Measurements from ENCODE around the gene MED6. TPM values are rescaled to one million over a fixed set of nuclear protein-coding genes. Genes with fewer than 3 reads are reported as not detected.

MED6 gene
- total and polyA plus RNA-seq, 12 donors, result 6.9 to 49.5 (median 30.9) TPM

- Histone ChIP-seq H3K4me1 (replicated peaks in 1 of 2) (no peaks in the 10 kb centered on the region), H3K27me3 (no peaks in the 10 kb centered on the region), H3K36me3 (replicated peaks in 1 of 2) (no peaks in the 10 kb centered on the region), H3K27ac (no peak overlapping the region), H3K4me3 (no peak overlapping the region), H3K9me3 (replicated peaks in 1 of 3) (no peaks in the 10 kb centered on the region)
- DNase-seq, result no peak
- intact Hi-C loops (cut with DNase I), result no loop called here
- TF ChIP-seq CTCF (IDR thresholded peaks at IDR 0.05) (no peak), POLR2A (IDR thresholded peaks at IDR 0.05) (no peak)
Observed at GRCh38 chr14:70558356-70558755, 42.1 kb downstream of the MED6 start.

GRCh38 chr14:70555890-70556289 is 44.6 kb downstream of the MED6 start:
- peak in 5 of 7 donors; percentile 5 to 22 (median 18) for DNase-seq
- no peaks in the 10 kb centered on the region for H3K9me3 ChIP-seq (replicated peaks in 1 of 3)
- H3K27me3 ChIP-seq, result no peaks in the 10 kb centered on the region
- no peak for TF ChIP-seq CTCF (IDR thresholded peaks at IDR 0.05)
- no peak for TF ChIP-seq POLR2A (IDR thresholded peaks at IDR 0.05)
- intact Hi-C loops (cut with DNase I), result no loop called here
- H3K4me1 ChIP-seq (replicated peaks in 1 of 2), result no peaks in the 10 kb centered on the region
- no peak overlapping the region for H3K27ac ChIP-seq
- H3K36me3 ChIP-seq (replicated peaks in 1 of 2), result no peaks in the 10 kb centered on the region
- no peak overlapping the region for H3K4me3 ChIP-seq
- WGBS, 4 donors, result 30 to 35% (median 34%) methylated on average over 6 to 19 of the region's 19 CpGs

- intact Hi-C loops (cut with DNase I), result no loop called here
- no peak overlapping the region for H3K27ac ChIP-seq
- whole genome bisulfite sequencing, 4 donors, result 81 to 95% (median 89%) methylated on average over 5 of the region's 5 CpGs
Observed at GRCh38 chr14:70538087-70538486, 62.4 kb downstream of the MED6 start.

GRCh38 chr14:70536830-70537229 is 63.6 kb downstream of the MED6 start:
- TF ChIP-seq POLR2A (IDR thresholded peaks at IDR 0.05) (no peak), CTCF (IDR thresholded peaks at IDR 0.05) (no peak)
- no peaks in the 10 kb centered on the region for H3K9me3 ChIP-seq (replicated peaks in 1 of 3)
- 50 to 100% (median 79%) methylated on average over 1 of the region's 1 CpG for WGBS, 4 donors
- H3K27me3 ChIP-seq, result no peaks in the 10 kb centered on the region
- no peaks in the 10 kb centered on the region for H3K4me1 ChIP-seq (replicated peaks in 1 of 2)
- H3K4me3 ChIP-seq, result no peak overlapping the region
- H3K27ac ChIP-seq, result no peak overlapping the region
- DNase-seq, result no peak
- intact Hi-C loops (cut with DNase I), result no loop called here
- no peaks in the 10 kb centered on the region for H3K36me3 ChIP-seq (replicated peaks in 1 of 2)

More at GRCh38 chr14:70538087-70538486, 62.4 kb downstream of the MED6 start:
- DNase-seq, result no peak
- no peaks in the 10 kb centered on the region for H3K9me3 ChIP-seq (replicated peaks in 1 of 3)
- TF ChIP-seq POLR2A (IDR thresholded peaks at IDR 0.05), result no peak
- no peak for TF ChIP-seq CTCF (IDR thresholded peaks at IDR 0.05)
- no peak overlapping the region for H3K4me3 ChIP-seq
- no peaks in the 10 kb centered on the region for H3K36me3 ChIP-seq (replicated peaks in 1 of 2)
- H3K27me3 ChIP-seq, result no peaks in the 10 kb centered on the region
- no peaks in the 10 kb centered on the region for H3K4me1 ChIP-seq (replicated peaks in 1 of 2)

Measured in adrenal gland (tissue), 12 donors.